NCI-H748 (cell line): Measurements from ENCODE around the gene MYEOV.
A peak's percentile ranks its signal among the peaks of the same experiment; 100 is the strongest.

ENCODE experiments used
- DNase-seq: peaks from one replicate; lab custom pipeline; 2025; ENCODE audit not compliant: unreplicated experiment; lab: John Stamatoyannopoulos, UW

MYEOV gene

DNA sequence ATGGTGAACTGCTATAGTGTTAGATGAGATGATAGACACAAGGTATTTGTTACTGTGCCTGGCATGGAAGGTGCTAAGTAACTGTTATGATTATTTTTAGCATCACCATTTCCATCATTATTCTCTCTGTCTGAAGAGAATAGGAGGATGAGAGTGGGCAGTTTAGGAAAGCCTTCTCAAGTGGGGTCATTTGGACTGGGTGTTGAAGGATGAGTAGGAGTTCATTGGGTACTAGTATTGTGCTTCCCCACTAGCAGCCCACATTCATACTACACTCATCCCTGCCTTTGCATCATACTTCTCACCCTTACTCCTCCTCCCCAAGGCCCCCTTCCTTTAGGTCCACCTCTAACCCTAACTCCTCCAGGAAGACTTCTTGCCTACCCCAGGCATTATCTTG lies 20.6 kb downstream of the MYEOV start:
- no peak for DNase-seq

DNA sequence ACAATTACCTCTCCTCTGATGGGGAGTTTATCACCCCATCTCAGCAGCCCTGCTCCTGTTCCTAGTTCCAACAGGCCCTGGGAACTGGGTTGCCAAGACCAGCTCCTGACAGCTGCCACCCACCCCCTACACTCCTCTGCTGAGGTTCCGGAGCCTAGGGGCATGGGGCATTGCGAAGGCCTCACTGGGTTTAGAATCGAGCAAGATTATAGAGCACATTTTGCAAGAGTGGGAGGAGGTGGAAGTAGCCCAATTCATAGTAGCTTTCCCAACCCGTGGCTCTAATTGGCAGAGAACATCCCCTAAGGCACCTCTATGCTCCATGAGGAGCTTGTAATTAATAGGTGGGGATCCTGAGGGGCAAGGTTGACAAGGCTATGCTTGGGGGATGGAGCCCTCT lies 23.0 kb downstream of the MYEOV start:
- no peak for DNase-seq

DNA sequence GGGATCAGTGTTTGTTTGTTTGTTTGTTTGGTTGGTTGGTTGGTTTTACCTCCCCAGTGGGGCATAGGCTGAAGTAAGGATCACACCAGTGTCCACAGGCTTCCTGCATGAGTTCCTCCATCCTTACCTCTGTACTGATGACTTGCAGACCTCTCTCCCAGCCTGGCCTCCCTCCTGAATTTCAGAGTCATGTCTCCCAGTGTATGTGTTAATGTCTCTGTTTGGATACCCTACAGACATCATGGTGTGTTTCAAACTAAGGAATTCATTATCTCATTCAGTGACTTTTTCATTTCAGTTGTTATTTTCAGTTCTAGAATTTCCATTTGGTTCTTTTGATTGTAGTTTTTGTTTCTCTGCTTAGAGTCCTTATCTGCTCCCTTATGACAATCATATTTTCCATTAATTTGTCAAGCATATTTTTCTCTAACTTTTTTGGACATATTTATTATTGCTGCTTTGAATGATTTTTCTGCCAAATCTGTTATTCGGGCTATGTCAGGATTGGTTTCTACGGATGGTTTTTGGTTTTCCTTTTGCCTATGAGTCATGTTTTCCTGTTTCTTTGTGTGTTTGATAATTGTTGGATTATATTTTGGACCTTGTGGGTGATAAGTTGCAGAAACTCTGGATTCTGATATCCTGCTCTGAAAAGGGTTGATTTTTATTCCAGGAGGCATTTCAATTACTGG lies 23.6 kb downstream of the MYEOV start:
- DNase-seq: no peak

DNA sequence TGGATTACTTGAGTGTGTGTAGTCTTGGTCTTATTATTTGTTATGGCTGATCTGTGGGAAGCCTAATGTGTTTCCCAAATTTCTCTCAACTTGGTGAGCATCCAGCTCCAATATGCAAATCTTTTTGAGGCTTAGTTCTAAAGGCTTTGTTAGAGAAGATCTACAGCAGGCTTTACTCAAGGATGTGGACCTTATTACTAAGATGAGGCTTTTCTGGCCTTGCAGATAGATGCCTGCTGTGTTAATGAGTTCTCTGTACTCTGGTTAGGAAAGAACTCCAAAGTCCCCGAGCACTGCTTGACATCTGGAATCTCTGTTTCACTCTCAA lies 24.1 kb downstream of the MYEOV start:
- no peak for DNase-seq

DNA sequence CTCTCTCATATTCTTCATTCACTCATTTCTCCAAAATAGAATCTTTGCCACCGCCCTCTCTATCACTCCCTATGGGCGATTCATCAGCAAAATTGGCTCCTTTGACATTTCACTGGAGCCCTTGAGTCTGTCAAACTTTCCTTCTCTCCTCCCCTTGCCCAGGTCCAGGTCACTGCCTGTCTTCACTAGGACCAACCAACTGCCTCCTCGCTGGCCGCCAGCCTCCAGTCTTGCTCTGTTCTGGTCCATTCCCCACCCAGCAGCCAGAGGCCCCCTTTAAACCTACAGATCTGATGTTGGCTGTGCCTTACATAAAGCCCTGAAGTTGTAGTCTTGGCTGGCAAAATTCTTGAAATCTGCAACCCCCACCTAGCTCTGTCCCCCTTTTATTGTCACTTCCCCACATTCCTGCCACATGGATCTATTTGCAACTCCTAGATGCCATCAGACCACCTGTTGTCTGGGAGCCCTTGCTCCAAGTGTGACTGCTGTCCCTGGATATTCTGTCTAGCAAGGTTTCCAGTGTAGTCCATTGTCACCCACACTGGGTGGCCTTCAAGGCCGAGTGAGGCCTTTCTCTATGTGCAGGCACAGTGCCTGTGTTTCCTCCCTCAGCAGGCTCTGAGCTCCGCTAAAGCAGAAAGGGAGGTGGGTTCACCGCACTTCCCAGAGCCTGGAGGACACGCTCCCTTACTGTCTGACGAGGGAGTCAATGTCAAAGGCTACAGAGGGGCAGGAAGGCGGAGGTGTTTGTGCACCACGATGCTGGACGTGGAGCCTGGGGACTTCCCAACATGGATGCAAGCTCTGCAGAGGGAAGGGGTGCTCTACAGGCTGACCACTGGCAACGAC lies 25.5 kb downstream of the MYEOV start:
- DNase-seq: no peak

DNA sequence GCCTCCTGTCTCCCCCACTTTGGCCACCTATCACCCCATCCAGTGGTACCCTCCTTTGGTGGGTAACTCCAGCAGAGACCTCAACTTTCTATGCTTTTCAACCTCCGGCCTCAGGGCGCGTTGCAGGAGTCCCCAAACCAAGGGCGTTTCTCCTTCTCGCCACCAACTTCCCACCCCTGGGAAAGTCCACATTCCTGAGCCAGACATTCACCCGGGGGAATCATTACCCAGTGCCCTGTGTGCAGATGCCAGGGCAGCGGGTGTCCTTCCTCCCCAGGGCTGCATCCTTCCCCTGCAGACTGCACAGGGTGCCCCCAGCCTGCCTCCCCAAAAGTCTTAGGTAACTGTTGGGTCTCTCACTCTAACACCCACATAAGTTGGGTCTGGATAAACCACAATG lies 26.4 kb downstream of the MYEOV start:
- no peak for DNase-seq

DNA sequence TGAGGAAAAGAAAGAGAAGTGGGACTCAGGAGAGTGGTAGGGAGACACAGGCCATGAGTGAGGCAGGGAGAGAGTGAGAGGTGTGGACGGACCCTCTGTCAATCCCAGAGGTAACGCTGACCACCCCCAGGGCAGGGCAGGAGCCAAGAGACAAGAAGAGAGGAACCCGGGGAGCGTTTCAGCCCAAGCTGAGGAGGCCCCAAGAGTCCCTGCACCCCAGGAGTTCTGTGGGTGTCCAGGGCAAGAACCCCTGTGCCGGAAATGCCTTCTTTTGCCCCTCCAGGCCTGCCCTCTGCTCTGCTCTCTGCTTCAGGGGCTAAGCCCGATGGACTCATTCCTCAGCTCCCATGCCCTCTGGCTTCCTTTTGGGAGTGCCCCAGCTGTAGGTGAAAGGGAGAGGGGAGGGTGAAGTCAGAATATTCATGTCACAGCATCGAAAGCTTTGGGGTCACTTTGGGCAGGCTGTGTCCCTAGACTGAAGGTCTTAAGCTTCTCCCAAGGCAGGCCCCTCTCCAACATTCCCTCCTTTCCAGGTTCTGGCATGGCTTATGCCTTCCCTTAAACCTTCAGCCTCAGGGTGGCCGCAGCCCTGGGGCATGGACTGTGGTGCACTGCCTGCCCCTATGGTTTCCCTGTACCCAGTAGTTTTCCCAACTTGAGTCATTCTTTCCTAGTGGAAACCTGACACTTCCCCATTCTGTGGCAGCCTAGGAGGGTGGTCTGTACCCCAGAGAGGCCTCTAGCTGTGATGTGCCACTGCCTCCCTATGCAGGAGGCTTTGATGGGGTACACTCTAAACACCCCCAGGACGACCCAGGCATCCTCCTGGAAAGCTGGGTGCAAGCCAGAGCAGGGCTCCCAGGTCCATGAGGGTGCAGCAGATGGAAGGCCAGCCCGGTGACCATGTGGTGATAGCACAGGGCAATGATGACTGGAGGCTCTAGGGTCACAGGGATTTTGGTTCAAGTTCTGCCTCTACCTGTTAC lies 27.1 kb downstream of the MYEOV start:
- DNase-seq: no peak

DNA sequence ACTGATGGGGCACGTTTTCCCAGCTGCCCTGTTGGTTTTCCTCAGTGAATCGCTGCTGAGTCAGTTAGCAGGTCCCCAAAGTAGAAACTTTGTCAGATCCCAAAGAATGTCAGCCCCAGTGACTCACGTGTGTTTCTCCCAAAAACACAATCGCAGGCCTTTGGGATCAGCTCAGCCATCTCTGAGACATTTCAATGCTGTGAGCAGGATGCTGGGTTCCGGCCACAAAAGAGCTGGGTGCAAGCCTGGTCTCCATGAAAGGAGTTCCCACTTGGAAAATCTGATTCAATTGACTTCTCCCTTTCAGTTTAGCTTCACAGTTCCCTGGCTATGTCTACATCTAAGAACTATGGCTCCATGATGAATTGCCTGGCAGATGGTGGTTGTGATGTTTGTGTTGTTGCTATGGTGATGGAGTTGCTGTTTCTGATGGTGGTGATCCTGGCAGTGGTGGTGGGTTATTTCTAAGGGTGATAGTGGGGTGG lies 28.0 kb downstream of the MYEOV start:
- peak; percentile 49 for DNase-seq

DNA sequence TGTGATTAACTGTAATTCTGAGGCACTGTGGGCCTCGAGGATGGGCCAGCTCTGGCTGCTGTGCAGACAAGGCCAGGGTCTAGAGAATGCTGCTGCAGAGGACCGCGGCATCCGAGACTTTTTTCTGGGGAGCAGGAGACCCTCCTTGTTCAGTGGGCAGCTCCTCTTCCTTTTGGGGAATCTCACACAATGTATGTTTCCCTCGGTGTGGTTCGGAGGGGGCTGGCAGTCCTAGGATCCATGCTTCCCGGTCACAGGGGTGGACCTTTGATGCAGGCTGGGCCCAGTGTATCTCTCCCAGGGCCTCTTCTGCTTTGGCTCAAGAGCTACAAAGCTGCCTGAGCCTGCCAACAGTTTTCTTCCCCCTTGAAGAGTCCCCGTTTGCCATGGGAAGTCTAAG lies 31.5 kb downstream of the MYEOV start:
- DNase-seq: no peak

DNA sequence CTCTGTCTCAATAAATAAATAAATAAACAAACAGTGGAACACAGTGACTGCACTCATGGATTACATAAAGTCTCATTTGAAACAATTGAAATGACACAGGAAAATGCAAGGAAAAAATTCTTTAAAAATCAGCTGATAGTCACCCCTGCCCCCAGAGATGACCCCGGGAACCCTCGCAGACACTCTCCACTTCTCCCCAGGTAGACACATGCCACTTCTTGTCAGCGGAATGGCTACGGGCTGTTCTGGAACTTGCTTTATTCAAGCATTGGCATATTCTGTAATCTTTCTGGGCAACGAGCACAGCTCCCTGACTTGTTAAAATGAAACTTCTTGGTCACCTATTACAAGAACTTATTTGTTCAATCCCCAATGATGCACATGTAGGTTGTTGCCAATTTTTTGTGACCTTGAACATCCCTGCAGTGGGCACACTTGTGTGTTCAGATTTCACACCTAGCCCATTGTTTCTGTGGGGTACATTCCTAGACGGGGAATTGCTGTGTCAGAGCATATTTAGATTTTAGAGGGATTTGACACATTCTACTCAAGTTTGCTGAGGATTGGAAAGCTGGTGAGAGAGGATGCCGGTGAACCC lies 32.8 kb downstream of the MYEOV start:
- no peak for DNase-seq

DNA sequence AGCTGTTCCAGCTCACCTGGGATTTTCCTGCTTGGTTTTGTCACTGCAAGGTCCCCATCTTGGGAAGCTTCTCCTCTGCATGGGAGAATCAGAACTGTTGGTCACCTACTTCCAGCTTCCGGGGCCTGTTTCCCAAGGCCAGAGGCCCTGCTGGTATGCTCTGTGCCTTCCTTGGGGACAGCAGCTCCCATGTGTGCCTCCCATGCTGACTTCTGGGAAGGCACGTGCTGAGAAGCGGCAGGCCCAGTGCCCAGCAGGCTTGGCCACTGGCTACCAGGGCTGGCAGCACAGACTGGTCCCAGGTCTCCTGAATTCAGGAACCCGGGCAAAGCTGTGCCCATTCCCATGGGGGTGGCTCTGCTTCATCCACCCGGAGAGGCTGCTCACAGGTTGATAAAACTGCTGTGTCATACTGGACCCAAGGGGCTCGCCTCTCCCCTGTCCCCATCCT lies 33.8 kb downstream of the MYEOV start:
- DNase-seq: no peak

DNA sequence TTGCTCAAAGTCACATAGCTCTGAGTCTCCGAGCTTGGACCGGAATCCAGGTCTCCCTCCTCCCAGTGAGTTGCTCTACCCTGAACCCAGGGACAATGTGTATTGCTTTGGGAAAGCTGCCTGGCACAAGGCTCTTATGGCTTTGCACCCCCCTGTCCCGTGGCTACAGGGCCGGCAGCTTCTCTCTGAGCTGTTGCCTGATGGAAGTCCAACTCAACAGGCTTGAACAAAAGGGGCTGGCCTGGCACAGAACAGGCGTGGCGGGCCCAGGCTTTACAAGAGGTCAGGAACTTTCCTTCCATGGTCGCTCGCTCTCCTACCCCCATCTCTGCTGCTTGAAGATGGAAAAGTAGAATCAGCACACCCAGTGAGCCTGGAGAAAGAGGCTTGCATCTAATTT lies 34.3 kb downstream of the MYEOV start:
- no peak for DNase-seq

DNA sequence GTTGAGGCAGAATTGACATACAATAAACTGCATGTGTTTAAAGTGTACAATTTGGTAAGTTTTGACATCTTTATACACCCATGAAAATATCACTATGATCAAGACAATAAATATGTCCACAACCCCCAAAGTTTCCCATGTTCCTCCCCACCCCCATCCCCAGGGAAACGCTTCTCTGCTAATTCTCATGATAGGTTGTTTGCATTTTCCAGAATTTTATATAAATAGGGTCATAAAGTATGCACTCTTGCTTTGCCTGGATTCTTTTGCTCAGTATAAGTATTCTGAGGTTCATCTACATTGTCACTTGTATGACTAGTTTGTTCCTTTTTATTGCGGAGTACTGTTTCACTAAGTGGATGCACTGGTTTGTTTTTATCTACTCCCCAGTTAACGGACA lies 35.6 kb downstream of the MYEOV start:
- DNase-seq: no peak

DNA sequence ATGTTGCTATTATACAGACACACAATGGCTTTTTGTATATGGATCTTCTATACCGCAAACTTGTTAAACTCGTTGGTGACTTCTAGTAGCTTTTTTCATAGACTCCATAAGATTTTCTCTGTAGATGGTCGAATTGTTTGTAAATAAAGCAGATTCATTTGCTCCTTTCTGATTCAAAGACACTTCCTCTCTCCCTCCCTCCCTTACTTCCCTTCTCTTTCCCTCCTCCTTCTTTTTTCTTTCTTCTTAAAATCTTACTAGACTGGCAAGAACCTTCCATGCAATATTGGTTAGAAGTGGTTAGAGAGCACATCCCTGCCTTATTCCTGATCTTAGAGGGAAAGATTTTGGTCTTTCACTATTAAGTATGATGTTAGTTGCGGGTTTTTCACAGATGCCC lies 36.4 kb downstream of the MYEOV start:
- DNase-seq: no peak

DNA sequence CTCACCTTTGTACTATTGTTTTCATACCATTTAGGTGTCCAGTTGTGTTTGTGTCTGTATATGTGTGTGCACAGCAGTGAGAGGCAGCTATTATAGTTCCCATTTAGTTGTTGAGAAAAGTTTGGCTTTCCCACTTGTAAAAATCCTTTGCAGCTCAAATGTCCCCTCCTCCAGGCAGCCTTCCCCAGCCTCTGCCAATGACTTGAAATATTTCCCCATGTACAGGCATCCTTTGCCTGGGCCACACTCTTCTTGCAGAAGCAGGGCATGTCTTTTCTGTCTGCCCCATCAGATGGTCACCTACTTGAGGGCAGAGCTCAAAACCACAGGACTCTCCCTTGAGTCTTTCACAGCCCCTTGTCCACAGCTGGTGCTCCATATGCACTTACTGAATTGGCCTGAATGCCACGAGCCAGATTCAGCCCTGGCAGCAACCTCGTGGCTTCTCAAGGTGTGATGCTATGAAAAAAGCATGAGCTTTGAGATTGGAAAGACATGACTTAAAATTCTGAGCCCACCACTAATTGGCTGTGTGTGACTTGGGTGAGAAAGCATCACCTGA lies 39.3 kb downstream of the MYEOV start:
- DNase-seq: no peak

DNA sequence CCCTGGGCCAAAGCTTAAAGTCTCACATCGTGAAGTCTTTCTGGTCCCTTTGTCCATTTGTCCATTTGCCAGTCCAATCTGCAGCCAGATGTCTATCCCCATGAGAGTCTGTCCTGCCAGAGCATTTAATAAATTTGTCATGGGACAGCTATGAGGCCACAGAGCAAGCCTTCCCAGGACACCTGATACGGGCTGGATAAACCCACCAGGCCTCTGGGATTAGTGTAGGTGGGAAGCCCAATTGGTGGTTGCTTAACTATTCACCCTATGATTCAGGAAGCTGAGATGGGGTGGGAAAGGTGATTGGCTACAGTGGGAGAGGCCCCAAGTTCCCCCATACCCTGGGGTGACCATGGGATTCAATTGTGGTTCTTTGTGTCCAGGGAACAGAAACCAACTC lies 39.9 kb downstream of the MYEOV start:
- DNase-seq: no peak

DNA sequence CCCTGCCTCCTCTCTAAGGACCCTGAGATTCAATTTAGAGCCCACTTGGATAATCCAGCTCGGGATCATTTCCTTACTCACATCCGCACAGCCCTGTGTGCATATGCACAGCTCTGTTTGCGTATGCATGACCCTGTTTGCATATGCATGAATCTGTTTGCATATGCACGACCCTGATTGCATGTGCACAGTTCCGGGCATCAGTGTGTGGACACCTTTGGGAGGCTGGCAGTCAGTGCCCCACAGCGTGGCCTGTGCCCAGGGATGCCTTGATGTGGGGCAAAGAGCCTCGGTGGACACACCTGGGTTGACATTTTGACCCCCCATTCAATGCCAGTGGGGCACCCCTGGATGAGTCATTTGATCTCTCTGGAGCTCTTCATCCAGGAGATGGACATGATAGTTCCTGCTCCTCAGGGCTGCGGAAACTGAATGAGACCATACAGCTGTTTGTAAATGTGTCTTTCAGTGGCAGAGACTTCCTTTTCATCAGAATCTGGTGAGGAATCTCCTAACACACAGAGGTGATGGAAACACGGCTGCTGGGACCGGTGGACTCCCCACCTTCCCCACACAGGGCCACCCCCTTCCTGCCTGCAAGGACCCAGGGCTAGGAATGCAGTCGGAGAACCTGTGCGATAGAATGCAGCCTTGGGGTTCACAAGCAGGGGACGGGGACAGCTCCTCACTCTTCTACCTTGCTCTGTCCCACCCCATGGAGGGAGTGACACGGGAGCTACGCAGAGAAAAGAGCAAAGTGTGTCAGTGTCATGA lies 41.2 kb downstream of the MYEOV start:
- no peak for DNase-seq

DNA sequence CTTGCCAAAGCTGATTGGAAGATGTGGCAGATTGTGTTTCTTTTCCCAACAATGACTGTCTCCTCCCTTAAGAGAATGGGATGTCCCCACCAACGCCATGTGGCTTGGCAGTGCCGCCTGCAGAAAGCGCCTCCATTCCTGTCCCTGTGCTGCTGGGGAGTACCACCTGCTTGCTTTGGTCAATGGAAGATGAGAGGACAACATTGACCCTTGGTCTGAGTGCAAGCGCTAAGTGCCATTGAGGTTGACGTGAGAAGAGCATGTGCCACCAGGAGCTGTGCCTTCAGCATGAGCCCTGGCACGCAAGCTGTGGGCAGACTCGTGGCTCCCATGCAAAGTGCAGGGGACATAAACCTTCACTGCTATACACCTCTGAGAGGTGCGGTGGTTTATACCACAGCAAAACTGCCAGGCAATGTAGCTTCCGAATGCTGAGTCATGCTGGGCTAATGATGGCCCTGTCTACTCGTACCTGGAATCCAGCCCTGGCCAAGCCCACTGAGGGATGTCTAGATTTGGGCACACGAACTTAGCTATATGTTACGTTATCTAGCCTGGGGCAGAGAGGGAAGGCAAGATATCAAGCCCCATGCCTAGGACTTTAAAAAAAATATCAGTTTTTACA lies 41.9 kb downstream of the MYEOV start:
- DNase-seq: no peak

DNA sequence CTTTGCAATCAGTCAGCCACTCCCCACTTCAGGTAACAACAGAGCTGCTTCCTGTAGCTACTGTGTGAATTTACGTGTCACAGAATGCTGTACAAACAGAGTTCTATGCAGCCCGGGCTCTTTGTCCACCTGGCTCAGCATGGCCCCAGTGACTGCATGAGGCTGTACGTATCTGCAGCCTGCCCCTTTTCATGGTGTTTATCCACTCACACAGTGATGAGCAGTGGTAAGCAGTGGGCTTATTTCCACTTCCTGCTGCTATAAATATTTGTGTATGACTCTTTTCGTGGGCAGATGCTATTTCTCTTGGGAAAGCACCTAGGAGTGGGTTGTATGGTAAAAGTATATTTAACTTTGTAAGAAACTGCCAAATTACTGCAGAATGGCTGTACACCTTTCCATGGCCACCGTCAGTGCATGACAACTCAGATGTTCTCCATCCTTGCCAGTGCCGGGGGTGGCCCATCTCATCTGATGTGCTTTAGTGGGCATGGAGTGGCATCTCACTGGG lies 43.3 kb downstream of the MYEOV start:
- DNase-seq: peak; percentile 94
